T-helper 2 cell treated with Interferon-gamma antibody and Interleukin-4, amounts not matched to agents 100 ng/mL and 5 ng/mL, for 36 hours (primary cell): Measurements from ENCODE around the gene POLR1B. TPM values are rescaled to one million over a fixed set of nuclear protein-coding genes. Genes with fewer than 3 reads are reported as not detected.

Source experiments
- intact Hi-C: fragments of 100-400 bp; cut with micrococcal nuclease; formaldehyde crosslinking; loops from one replicate; pipeline ENCODE4 v1.15.1; 2023
- total RNA-seq: library from RNA; stranded (reverse); gene quantifications from 2 replicates; pipeline ENCODE4 v1.2.3, GENCODE V29; 2022

POLR1B gene
- total RNA-seq, 1 donor from 2014 or later: 46.9 TPM

- intact Hi-C loops: loop anchor here (1.0 to 2.0 kb wide), 4 partner anchors 21 to 101 kb away; partner anchors contain the start of gene CHCHD5
Observed at GRCh38 chr2:112625474-112626114, 83.3 kb downstream of the POLR1B start.

- intact Hi-C loops: loop anchor here (1.0 kb wide), 3 partner anchors 20 to 100 kb away; no protein-coding TSS in a partner anchor
Observed at GRCh38 chr2:112626604-112627059, 84.4 kb downstream of the POLR1B start.

Other genes with a start within 250 kb of the POLR1B start
- 7.4 and 7.9 TPM in 2 replicates for gene RGPD8, start 108.8 kb upstream of the POLR1B start, total RNA-seq
- gene TTL, start 60.3 kb upstream of the POLR1B start, total RNA-seq: 40.7 and 42.3 TPM in 2 replicates
- gene CHCHD5, start 42.1 kb downstream of the POLR1B start, total RNA-seq: 29.1 and 36.0 TPM in 2 replicates
- gene SLC20A1, start 103.5 kb downstream of the POLR1B start, total RNA-seq: 156 and 161 TPM in 2 replicates
- not detected in 2 replicates for gene NT5DC4, start 178.6 kb downstream of the POLR1B start, total RNA-seq
- 43.2 and 49.6 TPM in 2 replicates for gene CKAP2L, start 222.1 kb downstream of the POLR1B start, total RNA-seq
- 0.73 and 0.93 TPM in 2 replicates for gene IL1A, start 242.0 kb downstream of the POLR1B start, total RNA-seq